Esophagus squamous epithelium (tissue), 4 donors: ENCODE results near the gene ZSWIM5.

ENCODE experiments used
- CTCF ChIP-seq, 6 experiments: fragments of 450-650 bp in 4 of 6; fragments of 200-600 bp in 2 of 6; sonication (generic) in 2 of 6; IDR thresholded peaks; one replicate each; pipeline ENCODE4 v1.5.1; 2016 to 2019; ENCODE audit warnings: antibody characterized with exemption in 6 of 6, mild to moderate bottlenecking in 4 of 6, moderate library complexity in 4 of 6
- POLR2A ChIP-seq, 4 donors: fragments of 450-650 bp; IDR thresholded peaks; one replicate each; pipeline ENCODE4 v1.6.1; 2017; ENCODE audit warnings: antibody characterized with exemption in 4 of 4, mild to moderate bottlenecking in 4 of 4, moderate library complexity in 3 of 4

GRCh38 chr1:45187725-45188124 is 18.7 kb downstream of the ZSWIM5 start:
- TF ChIP-seq CTCF (IDR thresholded peaks at IDR 0.05) (no peak), POLR2A (IDR thresholded peaks at IDR 0.05) (no peak)
